GM23338 (cell line): ENCODE results near the gene LENEP. TPM values are rescaled to one million over a fixed set of nuclear protein-coding genes. Genes with fewer than 3 reads are reported as not detected.

Source experiments
- ATAC-seq: fragments of 200-7000 bp; cut with Tn5 transposase; 3 replicates; pipeline ENCODE4 v1.9.1; 2020
- DNase-seq: peaks from one replicate; pipeline ENCODE4 v3.0.0-alpha.2; 2015; ENCODE audit warnings: low spot score
- H2AFZ ChIP-seq: fragments of 200-600 bp; sonication (generic); 2 replicates; pipeline ENCODE4 v1.8.0; 2016; ENCODE audit warnings: antibody characterized with exemption, mild to moderate bottlenecking, moderate library complexity
- H3F3A ChIP-seq: fragments of 200-600 bp; sonication (generic); replicated peaks from 2 replicates; pipeline ENCODE4 v1.8.0; 2017; ENCODE audit warnings: antibody characterized with exemption, mixed run types, low read depth
- H3K27ac ChIP-seq: fragments of 200-600 bp; sonication (generic); 2 replicates; pipeline ENCODE4 v1.6.1; 2016; ENCODE audit warnings: low read depth
- H3K27me3 ChIP-seq: fragments of 200-600 bp; sonication (generic); 2 replicates; pipeline ENCODE4 v1.8.0; 2016; ENCODE audit warnings: mild to moderate bottlenecking, mixed run types, moderate library complexity; ENCODE audit not compliant: insufficient read depth
- H3K36me3 ChIP-seq: fragments of 200-600 bp; sonication (generic); 2 replicates; pipeline ENCODE4 v1.8.0; 2016; ENCODE audit warnings: mild to moderate bottlenecking; ENCODE audit not compliant: insufficient read depth
- H3K4me1 ChIP-seq: fragments of 200-600 bp; sonication (generic); 2 replicates; pipeline ENCODE4 v1.8.0; 2016; ENCODE audit warnings: mild to moderate bottlenecking, moderate library complexity; ENCODE audit not compliant: insufficient read depth
- H3K4me2 ChIP-seq: fragments of 200-600 bp; sonication (generic); 2 replicates; pipeline ENCODE4 v1.7.1; 2017; ENCODE audit warnings: mixed run types
- H3K4me3 ChIP-seq: fragments of 200-600 bp; sonication (generic); 2 replicates; pipeline ENCODE4 v1.6.1; 2016; ENCODE audit warnings: mixed run types
- H3K79me2 ChIP-seq: fragments of 200-600 bp; sonication (generic); replicated peaks from 2 replicates; pipeline ENCODE4 v1.8.0; 2017; ENCODE audit warnings: mild to moderate bottlenecking; ENCODE audit not compliant: insufficient read depth
- H3K9me2 ChIP-seq: fragments of 200-600 bp; sonication (generic); 2 replicates; pipeline ENCODE4 v1.8.0; 2017; ENCODE audit not compliant: insufficient read depth
- H4K20me1 ChIP-seq: fragments of 200-600 bp; sonication (generic); replicated peaks from 2 replicates; pipeline ENCODE4 v1.8.0; 2017; ENCODE audit warnings: mild to moderate bottlenecking; ENCODE audit not compliant: insufficient read depth
- H3K27ac Mint-ChIP-seq: 2 replicates; pipeline ENCODE4 v1.8.0; 2020; ENCODE audit warnings: inconsistent platforms, mild to moderate bottlenecking, moderate library complexity, mixed read lengths
- H3K27me3 Mint-ChIP-seq: 3 replicates; pipeline ENCODE4 v1.8.0; 2022; ENCODE audit warnings: low read depth, mild to moderate bottlenecking, moderate library complexity, mixed read lengths, inconsistent platforms; ENCODE audit not compliant: insufficient read depth, poor library complexity
- H3K36me3 Mint-ChIP-seq: 3 replicates; pipeline ENCODE4 v1.8.0; 2021; ENCODE audit warnings: low read depth, mild to moderate bottlenecking, inconsistent platforms, moderate library complexity, mixed read lengths
- H3K4me1 Mint-ChIP-seq: 3 replicates; pipeline ENCODE4 v1.8.0; 2020; ENCODE audit warnings: mild to moderate bottlenecking, inconsistent platforms, mixed read lengths
- H3K4me3 Mint-ChIP-seq: 3 replicates; pipeline ENCODE4 v1.8.0; 2021; ENCODE audit warnings: moderate library complexity, mild to moderate bottlenecking, inconsistent platforms, mixed read lengths
- H3K9me3 Mint-ChIP-seq: 3 replicates; pipeline ENCODE4 v1.8.0; 2020; ENCODE audit warnings: moderate library complexity, mild to moderate bottlenecking, inconsistent platforms, mixed read lengths
- CREB1 ChIP-seq: fragments of 250-450 bp; sonication (Bioruptor Pico); IDR thresholded peaks from 2 replicates; pipeline ENCODE4 v1.5.0; 2020; ENCODE audit warnings: low read depth, mild to moderate bottlenecking, moderate library complexity
- CTCF ChIP-seq, 2 experiments: fragments of 200-600 bp in 1 of 2; sonication (generic) in 1 of 2; conservative IDR thresholded peaks; 2 replicates each; pipeline versions ENCODE4 v1.5.1 to v1.6.1; 2016 to 2017; ENCODE audit warnings: antibody characterized with exemption in 2 of 2, low read depth in 2 of 2, mild to moderate bottlenecking in 2 of 2, moderate library complexity in 1 of 2
- ETS1 ChIP-seq: IDR thresholded peaks from 2 replicates; pipeline ENCODE4 v1.6.1; 2016; ENCODE audit warnings: antibody characterized with exemption
- EZH2 ChIP-seq: fragments of 200-600 bp; sonication (generic); IDR thresholded peaks from one replicate; pipeline ENCODE4 v1.8.0; 2017; ENCODE audit warnings: antibody characterized with exemption, mild to moderate bottlenecking, low read depth; ENCODE audit not compliant: unreplicated experiment
- EZH2phosphoT487 ChIP-seq: fragments of 200-600 bp; sonication (generic); IDR thresholded peaks from one replicate; pipeline ENCODE4 v1.8.1; 2018; ENCODE audit warnings: antibody characterized with exemption; ENCODE audit not compliant: unreplicated experiment
- JUNB ChIP-seq: IDR thresholded peaks from one replicate; pipeline ENCODE4 v1.6.1; 2016; ENCODE audit warnings: antibody characterized with exemption; ENCODE audit not compliant: unreplicated experiment
- NANOG ChIP-seq: IDR thresholded peaks from 2 replicates; pipeline ENCODE4 v1.6.1; 2016; ENCODE audit warnings: antibody characterized with exemption, borderline replicate concordance
- POLR2AphosphoS5 ChIP-seq: IDR thresholded peaks from 2 replicates; pipeline ENCODE4 v1.6.1; 2016; ENCODE audit warnings: antibody characterized with exemption, low read depth
- REST ChIP-seq: IDR thresholded peaks from one replicate; pipeline ENCODE4 v1.6.1; 2018; ENCODE audit warnings: antibody characterized with exemption; ENCODE audit not compliant: unreplicated experiment
- STAT1 ChIP-seq: IDR thresholded peaks from one replicate; pipeline ENCODE4 v1.6.1; 2016; ENCODE audit warnings: antibody characterized with exemption; ENCODE audit not compliant: unreplicated experiment
- ZNF114 ChIP-seq: fragments of 250-450 bp; sonication (Bioruptor Pico); IDR thresholded peaks from 2 replicates; pipeline ENCODE4 v1.5.0; 2020; ENCODE audit warnings: mild to moderate bottlenecking, moderate library complexity
- ZNF331 ChIP-seq: fragments of 250-450 bp; sonication (Bioruptor Pico); IDR thresholded peaks from 2 replicates; pipeline ENCODE4 v1.5.0; 2020; ENCODE audit warnings: low read depth, mild to moderate bottlenecking, moderate library complexity
- ZNF462 ChIP-seq: fragments of 250-450 bp; sonication (Bioruptor Pico); IDR thresholded peaks from 2 replicates; pipeline ENCODE4 v1.5.0; 2020; ENCODE audit warnings: mild to moderate bottlenecking, moderate library complexity
- polyA plus RNA-seq: library from polyadenylated mRNA; unstranded; fragments of >200 nt; fragmentation: Nextera tagmentation; extraction: Ambion mirVana; gene quantifications from 2 replicates; pipeline ENCODE4 v1.2.1, GENCODE V29; 2016
- total RNA-seq: library from RNA; depleted of rRNA; stranded (reverse); fragments of >200 nt; shearing (Covaris generic); gene quantifications from 2 replicates; pipeline ENCODE4 v1.2.3, GENCODE V29; 2014

Gene LENEP
- total and polyA plus RNA-seq, 2 experiments from 2014 or later, result 1.6 TPM; not detected in 1

- Mint-ChIP-seq H3K36me3 (peaks cover 3% of the 10 kb centered on the region; the same call in 2 of the 3 replicates), H3K9me3 (no peaks in the 10 kb centered on the region), H3K27ac (no peak overlapping the region), H3K27me3 (peaks cover 25% of the 10 kb centered on the region), H3K4me1 (peaks cover 19% of the 10 kb centered on the region), H3K4me3 (no peak overlapping the region)
- H3K36me3 ChIP-seq, result no peaks in the 10 kb centered on the region
- H3K4me2 ChIP-seq, result no peak overlapping the region
- H3K4me3 ChIP-seq, result no peak overlapping the region
- ATAC-seq (no peak), DNase-seq (no peak)
- H4K20me1 ChIP-seq, result no peaks in the 10 kb centered on the region
- H3F3A ChIP-seq, result no peaks in the 10 kb centered on the region
- no peaks in the 10 kb centered on the region; the same call in 1 of the 2 replicates for H3K4me1 ChIP-seq
- H3K27ac ChIP-seq, result no peak overlapping the region
- H3K27me3 ChIP-seq, result no peaks in the 10 kb centered on the region
- H2AFZ ChIP-seq, result no peak overlapping the region
- TF ChIP-seq ZNF331 (CRISPR knock-in tag) (no peak), STAT1 (no peak), ETS1 (no peak), JUNB (no peak), ZNF114 (CRISPR knock-in tag) (no peak), CREB1 (no peak), EZH2 (no peak), CTCF (conservative IDR thresholded peaks at IDR 0.05; ENCODE audit: low read depth in 2 of 2) (no peak), ZNF462 (CRISPR knock-in tag) (no peak), POLR2AphosphoS5 (no peak), EZH2phosphoT487 (no peak), REST (no peak), NANOG (no peak)
- H3K9me2 ChIP-seq, result no peaks in the 10 kb centered on the region
- H3K79me2 ChIP-seq, result no peaks in the 10 kb centered on the region
Observed at GRCh38 chr1:155024315-155024714, 30.9 kb downstream of the LENEP start.
